Lower leg skin (tissue), 3 donors: Measurements from ENCODE around the gene TMEM89.

Experiments
- CTCF ChIP-seq, 3 donors: fragments of 450-650 bp; IDR thresholded peaks; one replicate each; pipeline ENCODE4 v1.5.1; 2016; ENCODE audit warnings: antibody characterized with exemption in 3 of 3, mild to moderate bottlenecking in 3 of 3, moderate library complexity in 2 of 3
- POLR2A ChIP-seq, 2 donors: fragments of 450-650 bp; IDR thresholded peaks; one replicate each; pipeline ENCODE4 v1.6.1; 2016 to 2017; ENCODE audit warnings: antibody characterized with exemption in 2 of 2, mild to moderate bottlenecking in 1 of 2, moderate library complexity in 1 of 2

- TF ChIP-seq CTCF (IDR thresholded peaks at IDR 0.05) (no peak), POLR2A (IDR thresholded peaks at IDR 0.05) (no peak)
Measured at GRCh38 chr3:48607519-48607918, 14.1 kb downstream of the TMEM89 start.
